A549 treated with AZD9567 at 1 μM for 4 hours (cell line): ENCODE results near the gene MED9. TPM values are rescaled to one million over a fixed set of nuclear protein-coding genes. Genes with fewer than 3 reads are reported as not detected.

Experiments used
- total RNA-seq: library from RNA; stranded (reverse); fragments of 200-300 nt; extraction: Qiagen RNA extraction; gene quantifications from 5 replicates; pipeline ENCODE4 v1.2.3, GENCODE V29; 2022; ENCODE audit not compliant: insufficient read depth

The MED9 gene
- 19.3 to 21.7 TPM (median 21.2 TPM) in 5 replicates for total RNA-seq

GRCh38 chr17:17476865-17477467 lies at the start of gene MED9:
Gene MED9, plus strand, starts transcription at chr17:17477000. Its CDS starts 42 bp downstream, at chr17:17477042.

GRCh38 chr17:17496189-17497064 lies 19.6 kb downstream of the MED9 start, which contains the start of gene RASD1:
Gene RASD1, minus strand, starts transcription at chr17:17496395. Its CDS starts 214 bp downstream, at chr17:17496181.

Other genes starting within 250 kb of the MED9 start
- gene FLCN, start 239.8 kb upstream of the MED9 start, total RNA-seq: 31.6 to 42.3 TPM (median 34.2 TPM) in 5 replicates
- gene COPS3, start 195.8 kb upstream of the MED9 start, total RNA-seq: 142 to 170 TPM (median 148 TPM) in 5 replicates
- gene NT5M, start 173.6 kb upstream of the MED9 start, total RNA-seq: 3.8 to 13.6 TPM (median 11.4 TPM) in 5 replicates
- 2.2 to 2.6 TPM (median 2.4 TPM) in 4 of 5 replicates, not detected in the other for gene RASD1, start 19.4 kb downstream of the MED9 start, total RNA-seq
- gene PEMT, start 114.7 kb downstream of the MED9 start, total RNA-seq: 42.2 to 69.6 TPM (median 62.7 TPM) in 5 replicates
- gene RAI1, start 204.5 kb downstream of the MED9 start, total RNA-seq: 27.1 to 37.4 TPM (median 35.9 TPM) in 5 replicates